Hepatocyte (in vitro differentiated cells): ENCODE results near the gene CD36. TPM values are rescaled to one million over a fixed set of nuclear protein-coding genes. Genes with fewer than 3 reads are reported as not detected.
A peak's percentile ranks its signal among the peaks of the same experiment; 100 is the strongest.

Experiments
- DNase-seq: peaks from one replicate; pipeline ENCODE4 v3.0.0-alpha.2; 2016; ENCODE audit warnings: low spot score
- H2AFZ ChIP-seq: fragments of 200-600 bp; sonication (generic); 2 replicates; pipeline ENCODE4 v1.6.0; 2016; ENCODE audit warnings: antibody characterized with exemption, mild to moderate bottlenecking
- H3K27ac ChIP-seq: fragments of 200-600 bp; sonication (generic); 2 replicates; pipeline ENCODE4 v1.5.1; 2016; ENCODE audit warnings: mild to moderate bottlenecking
- H3K27me3 ChIP-seq: fragments of 200-600 bp; sonication (generic); 2 replicates; pipeline ENCODE4 v1.6.1; 2016
- H3K36me3 ChIP-seq: fragments of 200-600 bp; sonication (generic); replicated peaks from 2 replicates; pipeline ENCODE4 v1.5.1; 2016; ENCODE audit warnings: low read depth; ENCODE audit not compliant: insufficient read depth
- H3K4me1 ChIP-seq: fragments of 200-600 bp; sonication (generic); 2 replicates; pipeline ENCODE4 v1.5.1; 2016; ENCODE audit warnings: mild to moderate bottlenecking, moderate library complexity; ENCODE audit not compliant: insufficient read depth
- H3K4me2 ChIP-seq: fragments of 200-600 bp; sonication (generic); 2 replicates; pipeline ENCODE4 v1.6.0; 2016
- H3K4me3 ChIP-seq: fragments of 200-600 bp; sonication (generic); 2 replicates; pipeline ENCODE4 v1.5.1; 2016; ENCODE audit warnings: mild to moderate bottlenecking
- H3K79me2 ChIP-seq: fragments of 200-600 bp; sonication (generic); 2 replicates; pipeline ENCODE4 v1.6.0; 2017; ENCODE audit warnings: mild to moderate bottlenecking
- H3K9me2 ChIP-seq: fragments of 200-600 bp; sonication (generic); replicated peaks from 2 replicates; pipeline ENCODE4 v1.6.0; 2017; ENCODE audit warnings: mild to moderate bottlenecking; ENCODE audit not compliant: insufficient read depth
- H3K9me3 ChIP-seq: fragments of 200-600 bp; sonication (generic); 2 replicates; pipeline ENCODE4 v1.5.1; 2016; ENCODE audit warnings: low read depth, mild to moderate bottlenecking
- H4K20me1 ChIP-seq: fragments of 200-600 bp; sonication (generic); 2 replicates; pipeline ENCODE4 v1.6.0; 2016; ENCODE audit warnings: mild to moderate bottlenecking; ENCODE audit not compliant: insufficient read depth, poor library complexity, severe bottlenecking
- CTCF ChIP-seq: fragments of 200-600 bp; sonication (generic); IDR thresholded peaks from 2 replicates; pipeline ENCODE4 v1.5.1; 2016; ENCODE audit warnings: antibody characterized with exemption, mild to moderate bottlenecking; ENCODE audit not compliant: poor library complexity
- EZH2 ChIP-seq: fragments of 200-600 bp; sonication (generic); IDR thresholded peaks from 2 replicates; pipeline ENCODE4 v1.6.1; 2016; ENCODE audit warnings: antibody characterized with exemption, mild to moderate bottlenecking, borderline replicate concordance
- EZH2phosphoT487 ChIP-seq: fragments of 200-600 bp; sonication (generic); IDR thresholded peaks from one replicate; pipeline ENCODE4 v1.6.1; 2018; ENCODE audit warnings: antibody characterized with exemption, mild to moderate bottlenecking, low read depth, moderate library complexity; ENCODE audit not compliant: unreplicated experiment, severe bottlenecking
- WGBS: methylation state at CpG from one replicate; pipeline ENCODE4 v1.1.6; 2016; ENCODE audit warnings: low lambda C conversion rate; ENCODE audit errors: missing lambda C conversion rate; 5-methylcytosine and 5-hydroxymethylcytosine counted together
- polyA plus RNA-seq: library from polyadenylated mRNA; unstranded; fragments of >200 nt; fragmentation: Nextera tagmentation; extraction: Ambion mirVana; gene quantifications from 2 replicates; pipeline ENCODE4 v1.2.1, GENCODE V29; 2016
- total RNA-seq: library from RNA; depleted of rRNA; stranded (reverse); fragments of >200 nt; gene quantifications from 2 replicates; pipeline ENCODE4 v1.2.3, GENCODE V29; 2014

Gene CD36
- total and polyA plus RNA-seq, 2 experiments from 2014 or later = 5.4 to 22.6 TPM

DNA sequence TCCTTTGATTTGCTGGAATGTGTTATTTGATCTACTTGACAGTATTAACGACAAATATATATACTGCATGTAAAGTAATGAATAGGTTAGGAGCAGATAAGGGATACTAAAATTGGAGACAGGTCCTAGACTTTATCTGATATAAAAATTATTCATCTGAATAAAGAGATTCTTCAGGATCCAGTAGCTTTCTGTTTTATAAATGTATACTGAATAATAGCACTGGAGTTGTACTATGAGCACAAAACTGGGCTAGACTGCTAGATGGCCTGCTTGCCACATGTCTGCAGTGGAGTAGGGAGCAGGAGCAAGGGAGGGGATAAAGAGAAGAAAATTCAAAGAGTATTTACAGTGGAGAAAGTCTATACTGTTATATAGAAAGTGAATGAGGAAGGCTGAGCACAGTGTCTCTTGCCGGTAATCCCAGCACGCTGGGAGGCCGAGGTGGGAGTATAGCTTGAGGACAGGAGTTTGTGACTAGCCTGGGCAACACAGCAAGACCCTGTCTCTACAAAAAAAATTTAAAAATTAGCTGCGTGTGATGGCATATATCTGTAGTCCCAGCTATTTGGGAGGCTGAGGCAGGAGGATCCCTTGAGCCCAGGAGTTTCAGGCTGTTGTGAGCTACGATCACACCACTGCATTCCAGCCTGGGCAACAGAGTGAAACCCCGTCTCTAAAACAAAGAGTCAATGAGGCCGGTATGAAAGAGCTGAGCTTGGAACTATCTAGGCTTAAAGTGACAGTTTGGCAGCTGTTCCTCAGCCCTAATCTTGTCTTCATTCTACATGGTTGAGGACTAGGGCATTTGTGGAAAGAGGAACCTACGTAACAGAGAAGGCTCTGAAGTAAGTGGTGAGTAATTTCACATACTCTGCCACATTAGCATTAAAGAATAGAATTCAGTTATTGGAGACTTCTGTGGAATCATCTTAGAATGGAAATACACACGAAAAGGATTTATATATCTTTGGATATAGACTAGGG is 41.8 kb downstream of the CD36 start:
- TF ChIP-seq EZH2 (no peak), CTCF (no peak), EZH2phosphoT487 (no peak)
- H3K27me3 ChIP-seq = no peaks in the 10 kb centered on the region
- H3K4me2 ChIP-seq = no peak overlapping the region
- H3K79me2 ChIP-seq = no peaks in the 10 kb centered on the region
- no peaks in the 10 kb centered on the region for H3K9me3 ChIP-seq
- H4K20me1 ChIP-seq = no peaks in the 10 kb centered on the region
- no peak overlapping the region for H3K4me3 ChIP-seq
- no peaks in the 10 kb centered on the region for H3K36me3 ChIP-seq
- no peaks in the 10 kb centered on the region for H3K9me2 ChIP-seq
- peak overlapping the region; percentile 4 for H3K27ac ChIP-seq
- no peak for DNase-seq
- peaks cover 10% of the 10 kb centered on the region for H3K4me1 ChIP-seq
- WGBS = 78% methylated on average over 10 of the region's 10 CpGs
- no peak overlapping the region for H2AFZ ChIP-seq

DNA sequence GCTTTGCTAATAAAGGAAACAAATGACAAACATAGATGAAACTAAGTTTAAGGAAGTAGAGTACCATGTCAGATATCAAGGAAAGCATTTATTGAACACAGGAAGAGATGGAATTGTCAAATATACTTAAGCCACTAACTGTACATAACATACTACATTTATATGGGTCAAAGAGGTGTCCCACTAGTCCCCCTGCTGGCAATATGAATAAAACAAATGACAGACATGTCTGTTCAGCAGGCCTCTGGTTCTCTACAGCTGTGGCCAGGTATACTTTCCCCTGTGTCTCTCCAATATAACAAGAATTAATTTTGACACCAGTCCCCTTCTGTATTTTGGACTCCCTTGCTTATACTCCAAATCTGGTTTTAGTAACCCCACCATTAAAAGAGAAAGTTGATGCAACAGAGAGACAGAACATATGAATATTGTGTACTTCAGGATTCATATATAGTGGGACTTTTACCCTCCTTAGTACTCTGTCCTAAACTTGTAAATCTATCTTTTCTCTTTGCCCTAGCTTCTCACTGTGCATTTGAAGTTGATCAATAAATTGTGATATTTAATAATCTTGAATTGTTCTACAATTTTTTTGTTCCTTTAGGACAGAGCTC is 42.9 kb downstream of the CD36 start:
- Histone ChIP-seq H2AFZ (no peak overlapping the region), H4K20me1 (no peaks in the 10 kb centered on the region)

GRCh38 chr7:80682744-80683143 is 44.3 kb downstream of the CD36 start:
- Histone ChIP-seq H3K27me3 (no peaks in the 10 kb centered on the region), H4K20me1 (no peaks in the 10 kb centered on the region), H3K4me2 (no peak overlapping the region), H3K9me3 (no peaks in the 10 kb centered on the region), H3K4me3 (no peak overlapping the region), H3K9me2 (no peaks in the 10 kb centered on the region), H3K36me3 (no peaks in the 10 kb centered on the region), H3K27ac (no peak overlapping the region), H3K4me1 (peaks cover 10% of the 10 kb centered on the region), H3K79me2 (no peaks in the 10 kb centered on the region), H2AFZ (no peak overlapping the region)
- 91% methylated on average over 19 of the region's 19 CpGs for WGBS
- no peak for DNase-seq
- TF ChIP-seq CTCF (no peak), EZH2phosphoT487 (no peak)

More for the DNA sequence above, 42.9 kb downstream of the CD36 start:
- TF ChIP-seq CTCF (peak; percentile 40), EZH2 (no peak), EZH2phosphoT487 (no peak)
- Histone ChIP-seq H3K27me3 (no peaks in the 10 kb centered on the region), H3K4me3 (no peak overlapping the region), H3K9me3 (no peaks in the 10 kb centered on the region), H3K4me1 (peaks cover 10% of the 10 kb centered on the region), H3K36me3 (no peaks in the 10 kb centered on the region), H3K79me2 (no peaks in the 10 kb centered on the region), H3K4me2 (no peak overlapping the region), H3K9me2 (no peaks in the 10 kb centered on the region), H3K27ac (no peak overlapping the region)
- peak; percentile 42 for DNase-seq
